CD1c-positive myeloid dendritic cell (primary cell): ENCODE data around the gene ERBB4.

Experiments
- DNase-seq: peaks from one replicate; pipeline ENCODE4 v3.0.0-alpha.2; 2016; ENCODE audit errors: extremely low spot score

The ERBB4 gene

DNA sequence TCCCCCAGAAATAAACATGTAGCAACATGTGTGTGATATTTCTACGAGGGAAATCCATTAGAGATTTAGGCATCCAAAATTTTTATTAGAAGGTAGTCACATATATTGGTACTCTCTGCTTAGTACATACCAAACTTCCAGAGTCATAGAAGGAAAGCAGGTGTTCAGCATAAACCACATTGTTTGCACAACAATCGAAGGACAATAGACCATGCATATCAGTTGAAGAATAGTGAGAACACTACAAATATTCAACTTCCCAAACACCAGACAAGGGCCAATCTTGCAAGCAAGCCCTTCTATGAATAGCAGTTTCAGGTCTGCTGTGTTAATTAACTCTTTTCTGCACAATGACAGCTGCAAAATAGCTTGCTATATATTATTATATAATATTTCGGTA, 702.2 kb downstream of the ERBB4 start:
- no peak for DNase-seq

DNA sequence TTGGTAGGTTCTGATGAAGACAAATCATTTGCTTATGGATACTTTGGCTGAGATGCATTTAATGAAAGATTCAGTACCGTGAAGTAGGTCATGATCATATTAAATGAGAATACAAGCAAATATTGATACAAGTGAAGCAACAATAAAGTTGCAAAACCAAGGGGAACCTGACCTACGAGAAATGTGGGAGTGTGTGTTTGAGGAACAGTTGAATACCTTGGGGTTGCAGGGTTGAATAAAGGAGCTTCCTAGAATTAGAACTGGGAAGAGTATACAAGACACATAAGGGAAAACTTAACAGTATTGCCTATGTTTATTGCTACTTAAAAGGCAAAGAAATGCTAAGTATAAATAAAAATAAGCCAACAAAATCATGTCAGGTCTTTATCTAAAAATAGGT, 702.9 kb downstream of the ERBB4 start:
- DNase-seq = no peak

DNA sequence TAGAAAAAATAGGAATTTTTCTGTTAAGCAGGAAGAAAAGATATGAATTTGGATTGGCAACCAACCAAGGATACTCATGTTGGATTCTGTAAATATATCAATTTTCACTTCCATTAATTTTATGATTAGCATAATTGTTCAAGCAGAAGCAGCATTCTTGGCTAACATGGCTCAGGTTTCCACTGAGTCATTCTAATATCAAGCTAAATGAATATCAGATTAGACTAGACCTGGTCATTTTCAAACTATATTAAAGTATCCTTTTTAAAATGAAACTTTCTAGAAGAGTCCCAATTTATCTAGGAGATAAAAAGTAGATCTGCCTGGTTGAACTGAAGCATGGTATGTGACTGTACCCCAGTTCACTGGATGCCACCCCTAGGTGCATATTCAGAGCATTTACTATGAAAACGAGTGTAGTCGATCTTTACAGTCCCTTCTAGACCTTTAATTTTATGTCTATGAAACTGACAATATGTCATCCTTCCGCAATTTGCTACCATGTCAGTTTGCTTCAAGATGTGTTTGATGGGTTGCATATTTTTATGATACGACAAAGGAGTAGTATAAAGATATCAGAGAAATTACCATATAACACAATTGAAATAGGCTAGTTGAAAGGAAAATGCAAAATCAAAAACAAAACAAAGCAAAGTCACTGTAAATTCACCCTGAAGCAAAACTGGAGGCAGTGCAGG, 704.9 kb downstream of the ERBB4 start:
- no peak for DNase-seq

DNA sequence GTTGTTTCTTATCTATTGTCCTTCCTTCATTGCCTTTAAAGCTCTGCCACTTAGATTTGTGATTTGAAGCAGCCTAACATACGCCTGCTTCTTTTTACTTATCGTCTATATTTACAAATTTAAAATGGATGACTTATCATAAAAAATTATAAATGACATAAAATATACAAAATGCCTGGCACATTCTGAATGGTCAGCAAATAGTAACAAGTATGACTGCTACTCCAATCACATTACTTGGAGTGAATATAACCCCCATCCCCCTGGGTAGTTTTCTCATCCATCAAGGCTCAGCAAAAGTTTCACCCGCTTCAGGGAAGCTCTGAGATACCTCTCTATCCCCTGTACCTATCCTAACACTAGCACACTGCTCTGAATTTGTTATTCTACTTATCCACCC, 708.9 kb downstream of the ERBB4 start:
- DNase-seq = no peak

DNA sequence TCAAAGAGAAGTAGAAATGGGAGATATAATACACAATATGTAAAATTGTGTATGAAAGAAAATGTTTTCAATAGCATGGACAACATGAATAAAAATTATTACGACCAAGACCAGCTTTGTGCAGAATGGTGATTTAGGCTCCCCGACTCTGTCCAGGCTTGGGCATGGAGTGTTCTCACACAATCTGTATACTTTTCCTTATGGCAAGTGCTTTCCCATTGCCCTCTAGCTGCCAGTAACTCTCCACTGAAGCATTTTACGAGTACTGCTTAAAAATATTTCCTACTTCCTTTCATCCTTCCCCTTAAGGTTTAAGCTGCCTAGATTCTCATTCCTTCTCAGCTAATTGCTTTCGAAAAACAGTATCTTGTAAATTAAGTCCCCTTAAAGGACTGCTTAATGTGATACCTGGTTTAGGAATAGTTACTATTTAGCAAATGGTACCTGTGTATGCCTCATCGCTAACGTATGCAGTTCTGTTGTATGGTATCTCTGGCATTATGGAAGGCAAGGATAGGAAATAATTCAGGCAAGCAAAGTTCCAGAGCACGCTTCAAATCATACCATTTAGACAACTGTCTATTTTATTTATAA, 714.6 kb downstream of the ERBB4 start:
- no peak for DNase-seq

DNA sequence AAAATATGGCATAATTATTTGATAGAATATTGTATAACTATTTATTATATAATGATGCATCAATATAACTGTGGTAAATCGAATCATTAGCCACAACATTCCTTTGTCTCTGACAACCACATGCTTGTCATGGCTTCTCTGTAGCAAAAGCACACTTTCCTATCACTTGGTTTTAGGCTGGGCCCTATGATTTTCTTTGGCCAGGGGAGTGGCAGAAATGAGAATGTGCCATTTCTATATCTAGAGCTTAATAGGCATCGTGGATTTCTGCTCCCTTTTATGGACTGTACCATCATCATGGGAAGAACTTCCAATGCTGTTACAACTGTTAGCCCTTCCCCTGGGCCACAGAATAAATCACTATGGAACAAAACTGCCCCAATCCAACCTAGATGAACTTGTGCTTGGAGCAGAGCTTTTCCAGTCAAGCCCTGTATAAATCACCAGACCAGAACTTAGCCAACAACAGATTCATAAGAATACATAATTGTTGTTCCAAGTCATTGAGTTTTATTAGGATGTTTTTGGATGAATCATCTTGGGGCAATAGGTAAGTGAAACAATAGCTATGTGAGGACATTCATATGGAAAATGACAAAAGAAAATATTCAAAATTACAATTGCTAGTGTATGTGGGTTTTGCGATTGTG, 715.8 kb downstream of the ERBB4 start:
- DNase-seq = no peak

DNA sequence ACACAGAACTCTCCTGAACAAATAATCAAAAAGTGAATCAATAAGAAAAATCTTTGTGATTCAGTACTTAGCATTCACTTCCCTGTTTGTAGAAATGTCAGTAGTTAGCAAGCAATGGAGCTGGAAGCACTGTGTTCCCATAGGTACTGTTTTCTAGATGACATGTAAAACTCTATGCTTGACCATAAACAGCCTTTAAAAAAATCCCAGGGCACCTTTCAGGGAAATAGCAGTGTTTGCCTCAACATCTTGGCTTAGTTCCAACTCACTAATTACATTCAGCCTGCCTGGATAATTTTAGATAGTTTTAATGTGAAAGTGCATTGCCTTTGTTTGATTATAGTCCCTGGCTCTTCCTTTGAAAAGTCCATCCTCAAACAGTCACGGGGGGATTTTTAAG, 721.8 kb downstream of the ERBB4 start:
- DNase-seq = no peak

DNA sequence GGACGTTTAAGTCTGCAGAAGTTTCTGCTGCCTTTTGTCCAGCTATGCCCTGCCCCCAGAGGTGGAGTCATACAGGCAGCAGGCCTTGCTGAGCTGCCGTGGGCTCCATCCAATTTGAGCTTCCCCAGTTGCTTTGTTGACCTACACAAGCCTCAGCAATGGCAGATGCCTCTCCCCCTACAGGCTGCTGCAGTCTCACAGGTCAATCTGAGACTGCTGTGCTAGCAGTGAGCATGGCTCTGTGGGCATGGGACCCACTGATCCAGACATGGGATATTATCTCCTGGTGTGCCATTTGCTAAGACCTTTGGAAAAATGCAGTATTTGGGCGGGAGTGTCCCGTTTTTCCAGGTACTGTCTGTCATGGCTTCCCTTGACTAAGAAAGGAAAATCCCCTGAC, 726.0 kb downstream of the ERBB4 start:
- DNase-seq = no peak

DNA sequence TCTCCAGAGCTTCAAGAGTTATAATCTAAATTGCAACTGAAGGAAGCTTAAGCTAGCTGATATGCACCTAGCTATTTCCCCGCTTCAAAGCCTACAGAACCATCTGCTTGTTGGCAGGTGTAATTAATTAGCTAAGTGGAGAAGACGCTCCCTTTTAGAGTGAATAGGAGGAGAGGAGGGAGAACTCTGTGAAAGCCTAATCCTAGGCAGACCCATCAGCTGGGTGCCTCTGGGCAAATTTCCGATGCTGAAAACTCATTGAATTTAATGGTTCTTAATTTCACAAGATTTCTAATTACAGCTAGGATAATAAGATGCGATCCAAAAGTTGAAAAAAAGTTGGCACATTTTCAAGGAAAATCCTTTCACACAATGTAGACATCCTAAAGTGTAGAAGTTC, 735.9 kb downstream of the ERBB4 start:
- no peak for DNase-seq

DNA sequence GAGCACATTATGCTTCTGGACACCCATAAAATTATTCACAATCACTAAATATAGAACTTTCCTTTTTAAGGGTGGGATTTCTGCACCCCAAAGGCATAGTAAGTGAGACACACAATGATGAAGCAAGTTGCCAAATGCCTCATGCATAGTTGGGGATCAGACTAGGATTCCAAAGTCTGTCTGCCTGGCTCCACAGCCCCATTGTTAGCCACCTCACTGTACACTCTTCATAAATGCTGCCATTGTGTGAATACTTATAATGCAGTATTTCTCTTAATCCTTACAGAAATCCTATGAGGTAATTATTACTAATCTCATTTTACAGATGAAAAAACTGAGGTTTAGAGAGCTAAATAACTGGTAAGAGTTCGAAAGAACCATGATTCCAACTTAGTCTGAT, 738.6 kb downstream of the ERBB4 start:
- DNase-seq = no peak

DNA sequence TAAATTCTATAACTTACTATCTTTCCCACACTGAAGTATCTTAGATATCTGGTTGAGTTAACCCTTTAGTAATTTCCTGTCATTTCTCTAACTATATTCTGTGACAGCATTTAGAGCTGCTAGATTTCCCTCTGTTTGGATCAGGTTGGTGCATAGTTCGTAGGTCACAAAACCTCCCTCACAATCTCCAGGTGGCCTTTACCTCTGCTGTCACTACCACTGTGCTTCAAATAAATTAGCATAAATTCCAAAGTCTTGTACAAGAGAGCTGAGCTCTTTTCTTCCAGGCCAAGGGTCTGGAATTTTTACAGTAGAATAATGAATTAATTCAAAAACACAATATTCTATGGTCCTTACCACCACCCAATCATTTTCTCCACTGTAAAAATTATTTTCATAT, 739.7 kb downstream of the ERBB4 start:
- no peak for DNase-seq

DNA sequence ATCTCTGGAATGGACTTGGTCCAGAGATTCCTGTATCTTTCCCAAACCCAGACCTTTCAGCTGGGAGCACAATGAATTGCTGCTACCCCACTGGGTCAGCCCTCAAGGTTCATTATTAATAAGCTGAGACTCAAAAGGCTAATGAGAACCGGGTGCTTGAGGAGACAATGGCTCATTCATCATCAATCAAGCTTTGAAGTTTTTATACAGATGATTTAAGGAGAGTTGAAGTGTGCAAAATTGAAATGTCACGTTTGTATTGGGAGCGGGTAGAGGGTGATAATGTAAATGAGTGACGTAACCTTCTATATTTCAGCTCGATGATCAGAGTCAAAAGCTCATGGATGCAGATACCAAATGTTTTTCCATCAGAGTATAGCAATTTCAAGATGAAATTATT, 744.9 kb downstream of the ERBB4 start:
- DNase-seq = no peak

DNA sequence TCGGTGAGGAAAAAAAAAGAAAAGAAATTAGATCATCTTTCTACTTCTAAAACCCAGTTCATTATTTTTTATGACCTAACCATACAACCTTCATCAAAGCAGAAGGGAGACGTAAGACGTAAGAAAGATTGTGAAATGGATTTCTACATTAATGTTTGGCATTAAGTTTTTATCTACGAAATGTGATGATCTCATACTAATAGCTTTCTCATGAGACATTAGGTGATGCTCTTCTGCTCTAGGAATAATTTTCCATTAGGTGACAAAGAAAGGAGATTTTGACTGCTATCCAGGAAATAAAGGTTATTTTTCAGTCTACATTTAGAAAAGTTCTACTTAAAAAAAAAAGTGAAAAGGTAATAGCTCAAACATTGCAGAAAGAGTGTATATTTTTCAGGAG, 748.6 kb downstream of the ERBB4 start:
- no peak for DNase-seq

DNA sequence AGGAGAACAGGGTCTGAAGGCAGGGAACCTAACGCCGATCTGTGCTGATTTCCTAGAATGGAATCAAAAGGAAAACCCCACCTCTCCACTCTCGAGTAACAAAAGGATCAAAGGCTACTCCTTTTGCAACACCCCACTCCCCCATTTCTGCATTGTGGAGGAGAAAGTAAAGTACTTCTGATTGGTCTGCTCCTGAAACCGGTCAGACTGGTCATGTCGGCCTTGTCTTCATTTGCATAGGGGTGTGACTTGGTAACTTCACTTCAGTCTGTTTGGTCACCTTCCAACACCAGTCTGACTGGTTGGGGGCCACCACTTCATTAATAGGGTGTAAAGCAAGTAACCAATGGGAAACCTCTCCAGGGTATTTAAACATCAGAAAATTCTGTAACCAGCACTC, 771.9 kb downstream of the ERBB4 start:
- DNase-seq = no peak

DNA sequence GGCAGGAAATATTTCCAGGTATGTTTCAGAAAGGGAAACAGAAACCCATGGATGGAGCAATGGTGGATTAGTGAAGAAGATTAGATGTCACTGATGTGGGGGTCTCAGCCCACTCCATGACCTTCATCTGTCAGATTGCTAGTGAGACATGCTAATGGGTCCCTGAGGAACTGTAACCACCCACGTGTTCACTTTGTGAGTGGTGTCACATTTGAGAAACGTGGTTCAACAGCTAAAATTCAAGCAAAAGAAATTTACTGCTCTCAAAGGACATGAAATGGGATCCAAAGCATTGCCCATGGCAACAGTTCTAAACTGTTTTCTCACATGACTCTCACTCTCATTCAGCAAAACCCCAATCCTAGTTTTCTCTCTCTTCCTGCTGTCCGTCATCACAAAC, 776.1 kb downstream of the ERBB4 start:
- DNase-seq = no peak

DNA sequence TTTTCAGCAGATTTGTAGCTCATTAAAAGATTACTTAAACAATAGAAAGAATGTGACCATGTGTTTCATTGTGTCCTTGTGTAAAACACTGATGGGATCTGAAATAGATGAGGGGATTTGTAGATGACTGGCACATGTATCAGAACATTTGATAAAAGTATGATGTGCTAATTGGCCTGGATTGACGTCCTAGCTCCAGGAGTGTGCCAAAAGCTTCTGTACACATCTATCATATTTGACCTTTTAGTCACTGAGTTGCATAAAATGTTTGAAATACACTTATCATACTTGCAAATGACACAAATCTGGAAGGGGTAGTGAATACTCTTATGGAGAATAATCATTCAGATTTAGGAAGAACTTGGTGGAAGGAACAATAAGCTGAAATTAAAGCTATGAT, 778.5 kb downstream of the ERBB4 start:
- no peak for DNase-seq

DNA sequence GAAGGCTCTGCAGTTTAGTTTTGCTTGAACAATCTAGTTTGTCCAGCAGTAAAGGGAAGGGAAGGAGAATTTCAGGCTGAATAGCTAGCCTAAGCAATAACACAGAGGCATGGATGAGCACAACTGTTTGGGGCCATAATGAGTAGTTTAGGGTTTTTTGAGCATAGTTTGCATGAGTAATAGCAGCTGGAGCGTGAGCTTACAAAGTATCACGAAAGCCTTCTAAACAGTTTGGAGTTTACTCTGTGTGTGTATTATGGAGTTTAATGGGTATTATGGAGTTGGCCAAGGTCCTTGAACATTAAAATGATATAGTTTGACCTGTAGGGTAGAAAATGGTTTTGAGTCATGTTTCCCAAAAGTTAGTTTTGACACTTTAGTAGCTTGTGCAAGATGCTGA, 782.3 kb downstream of the ERBB4 start:
- DNase-seq = no peak

DNA sequence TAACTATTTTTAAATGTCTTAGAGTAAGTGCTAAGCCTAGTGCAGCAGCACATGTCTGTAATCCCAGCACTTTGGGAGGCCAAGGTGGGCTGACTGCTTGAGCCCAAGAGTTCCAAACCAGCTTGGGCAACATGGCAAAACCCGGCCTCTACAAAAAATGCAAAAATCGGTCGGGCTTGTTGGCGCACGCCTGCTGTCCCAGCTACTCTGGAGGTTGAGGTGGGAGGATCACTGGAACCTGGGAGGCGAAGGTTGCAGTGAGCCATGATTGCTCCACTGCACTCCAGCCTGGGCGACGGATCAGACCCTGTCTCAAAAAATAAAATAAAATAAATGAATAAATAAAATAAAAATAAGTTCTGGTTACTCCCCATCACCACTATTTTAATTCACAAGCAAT, 783.4 kb downstream of the ERBB4 start:
- DNase-seq = no peak

DNA sequence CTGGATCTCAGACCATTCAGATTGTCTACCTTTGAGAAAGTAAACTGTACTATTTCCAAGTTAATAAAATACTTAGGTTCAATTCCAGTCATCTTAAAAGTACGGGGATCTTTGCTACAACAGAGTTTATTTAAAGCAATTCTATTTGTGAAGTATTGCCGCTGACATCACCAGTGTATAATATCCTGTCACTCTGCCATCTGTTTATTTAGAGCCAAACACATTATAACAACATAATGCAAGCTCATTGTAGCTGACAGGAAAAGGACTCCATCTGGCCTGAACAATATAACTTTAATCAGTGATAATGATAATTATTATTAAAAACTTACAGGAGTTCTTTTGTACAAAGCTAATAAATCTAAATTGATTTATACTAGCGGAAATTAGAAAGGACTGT, 786.8 kb downstream of the ERBB4 start:
- no peak for DNase-seq

DNA sequence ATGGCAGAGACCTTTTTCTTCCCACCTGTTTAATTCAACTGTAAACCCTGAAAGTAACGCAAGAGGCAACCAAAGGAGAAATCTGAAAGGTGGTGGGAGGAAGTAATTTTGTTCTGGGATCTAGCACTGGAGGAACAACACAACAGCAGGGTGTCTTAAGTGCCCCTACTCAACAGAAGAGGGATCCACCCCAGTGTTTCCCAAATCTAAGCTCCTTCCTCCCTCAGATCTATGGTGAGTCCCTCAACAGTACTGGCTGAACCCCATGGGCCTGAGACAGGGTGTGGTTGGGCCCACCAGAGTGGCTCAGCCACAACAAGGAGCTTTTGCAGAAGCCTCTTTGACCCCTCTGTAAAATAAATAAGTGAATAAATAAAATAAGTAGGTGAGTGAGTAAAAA, 790.3 kb downstream of the ERBB4 start:
- DNase-seq = no peak

DNA sequence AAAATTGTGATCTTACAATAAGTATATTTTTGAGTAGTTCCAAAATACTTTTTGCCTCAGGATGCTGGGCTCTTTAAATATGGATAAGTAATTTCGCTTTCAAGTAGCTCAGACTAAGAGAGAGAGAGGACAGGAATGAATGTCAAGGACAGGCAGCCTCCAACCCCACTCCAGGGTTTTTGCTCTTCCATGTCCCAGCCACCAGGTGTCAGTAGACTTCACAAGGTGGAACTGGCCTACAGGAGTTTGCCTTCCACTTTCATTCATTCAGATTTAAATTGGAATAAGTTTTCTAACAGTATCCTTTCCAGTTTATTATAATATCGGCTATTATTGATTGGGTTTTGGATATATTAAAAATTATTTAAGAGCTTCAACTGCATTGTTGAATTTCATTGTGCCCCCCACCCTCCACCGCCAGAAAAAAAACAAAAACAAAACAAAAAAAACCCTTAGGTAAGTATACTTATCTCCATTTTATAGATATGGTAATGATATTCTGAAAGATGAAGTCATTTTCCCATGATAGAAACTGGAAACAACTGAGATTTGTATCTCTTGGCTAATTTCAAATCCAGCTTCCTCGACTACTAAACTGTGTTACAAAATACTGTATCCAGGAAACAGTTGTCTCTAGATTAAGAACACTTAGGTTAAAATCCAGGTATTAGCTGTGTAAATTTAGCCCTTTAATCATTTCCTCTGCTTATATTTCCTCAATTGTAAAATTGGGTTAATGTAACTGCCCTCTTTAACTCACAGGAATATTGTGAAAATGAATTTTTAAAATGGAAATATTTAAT, 793.1 kb downstream of the ERBB4 start:
- DNase-seq = peak; percentile 31

DNA sequence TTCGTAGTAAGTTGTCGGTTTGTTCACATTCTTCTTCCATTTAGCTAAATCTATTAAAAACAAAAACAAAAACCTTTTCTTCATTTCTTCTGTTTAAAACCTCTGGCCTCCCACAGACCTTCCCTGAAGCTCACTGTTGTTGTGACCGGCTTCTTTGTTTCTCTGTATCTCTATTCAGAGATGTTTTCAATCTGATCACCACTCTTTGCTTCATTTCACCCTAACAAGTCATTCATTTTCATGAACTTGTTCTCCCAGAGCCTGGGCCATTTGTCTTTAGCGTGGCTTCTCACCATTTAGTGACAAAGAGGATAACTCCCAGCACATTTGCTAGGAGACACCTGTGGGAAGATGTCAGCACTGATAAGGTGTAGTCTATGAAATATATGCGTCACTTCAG, 794.2 kb downstream of the ERBB4 start:
- DNase-seq = no peak

DNA sequence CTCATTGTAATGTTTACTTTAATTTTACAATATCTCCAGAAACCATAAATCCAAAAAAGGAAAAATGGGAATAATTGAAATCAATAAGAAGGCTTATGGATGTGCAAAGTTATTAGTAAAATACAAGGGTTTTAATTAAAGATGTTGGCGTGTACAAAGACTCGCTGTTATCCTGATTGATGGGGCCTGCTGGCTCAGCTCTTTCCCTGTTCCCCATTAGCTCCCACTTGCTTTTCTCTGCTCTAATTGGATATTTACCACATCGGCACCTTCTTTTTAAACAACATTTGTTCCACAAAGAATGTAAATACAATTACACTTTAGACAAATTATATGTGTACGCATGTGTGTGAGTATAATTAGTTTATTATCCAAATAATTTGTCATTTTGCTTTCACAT, 796.6 kb downstream of the ERBB4 start:
- no peak for DNase-seq
